Left kidney (tissue), 2 donors: ENCODE data around the gene SLC12A9. TPM values are rescaled to one million over a fixed set of nuclear protein-coding genes. Genes with fewer than 3 reads are reported as not detected.

Source experiments
- DNase-seq: peaks from one replicate; pipeline ENCODE4 v3.0.0-alpha.2; 2013
- polyA plus RNA-seq: library from polyadenylated mRNA; unstranded; fragments of 120-200 nt; gene quantifications from one replicate; pipeline ENCODE4 v1.2.1, GENCODE V29; 2013; ENCODE audit not compliant: insufficient read length

The SLC12A9 gene
- polyA plus RNA-seq, 1 donor: 29.9 TPM

- DNase-seq: no peak
Measured at GRCh38 chr7:100860702-100861615, 8.4 kb downstream of the SLC12A9 start.

- DNase-seq: no peak
Measured at GRCh38 chr7:100861616-100861985, 9.1 kb downstream of the SLC12A9 start.

GRCh38 chr7:100863406-100863950 lies 11.0 kb downstream of the SLC12A9 start:
- no peak for DNase-seq

- DNase-seq: no peak
Measured at GRCh38 chr7:100864263-100864845, 11.8 kb downstream of the SLC12A9 start.

- DNase-seq: no peak
Measured at GRCh38 chr7:100865372-100865911, 12.9 kb downstream of the SLC12A9 start.

- DNase-seq: no peak
Measured at GRCh38 chr7:100865938-100866728, 13.6 kb downstream of the SLC12A9 start.

GRCh38 chr7:100866729-100867039 lies 14.2 kb downstream of the SLC12A9 start:
- DNase-seq: no peak

GRCh38 chr7:100867040-100867775 lies 14.7 kb downstream of the SLC12A9 start, which contains the start of gene TRIP6:
Gene TRIP6 (plus strand): TSS chr7:100867387. CDS start chr7:100867498, 111 bp downstream.
- peak; percentile 93 for DNase-seq

GRCh38 chr7:100867776-100868485 lies 15.4 kb downstream of the SLC12A9 start:
- DNase-seq: no peak

- DNase-seq: no peak
Measured at GRCh38 chr7:100873599-100874299, 21.2 kb downstream of the SLC12A9 start.

GRCh38 chr7:100874300-100874576 lies 21.7 kb downstream of the SLC12A9 start:
- DNase-seq: no peak

- DNase-seq: peak; percentile 99
Measured at GRCh38 chr7:100874577-100875355, 22.3 kb downstream of the SLC12A9 start, which contains the start of gene SRRT. Gene SRRT (plus strand): TSS chr7:100875103. CDS start chr7:100875591, 488 bp downstream.

- DNase-seq: no peak
Measured at GRCh38 chr7:100875356-100875751, 22.8 kb downstream of the SLC12A9 start.

GRCh38 chr7:100878013-100878412 lies 25.5 kb downstream of the SLC12A9 start:
- DNase-seq: no peak

GRCh38 chr7:100878685-100879084 lies 26.2 kb downstream of the SLC12A9 start:
- no peak for DNase-seq

GRCh38 chr7:100879685-100880261 lies 27.3 kb downstream of the SLC12A9 start:
- DNase-seq: no peak

- DNase-seq: no peak
Measured at GRCh38 chr7:100880645-100881044, 28.1 kb downstream of the SLC12A9 start.

- no peak for DNase-seq
Measured at GRCh38 chr7:100881136-100881535, 28.6 kb downstream of the SLC12A9 start.

GRCh38 chr7:100882201-100882600 lies 29.7 kb downstream of the SLC12A9 start:
- DNase-seq: no peak
